Stromal cell of bone marrow (primary cell): ENCODE measurements around the gene USH2A.

Experiments used
- DNase-seq: peaks from one replicate; pipeline ENCODE4 v3.0.0-alpha.2; 2012; ENCODE audit warnings: low read depth

USH2A gene

GRCh38 chr1:215926670-215927069 is 496.6 kb downstream of the USH2A start:
- DNase-seq: no peak

DNA sequence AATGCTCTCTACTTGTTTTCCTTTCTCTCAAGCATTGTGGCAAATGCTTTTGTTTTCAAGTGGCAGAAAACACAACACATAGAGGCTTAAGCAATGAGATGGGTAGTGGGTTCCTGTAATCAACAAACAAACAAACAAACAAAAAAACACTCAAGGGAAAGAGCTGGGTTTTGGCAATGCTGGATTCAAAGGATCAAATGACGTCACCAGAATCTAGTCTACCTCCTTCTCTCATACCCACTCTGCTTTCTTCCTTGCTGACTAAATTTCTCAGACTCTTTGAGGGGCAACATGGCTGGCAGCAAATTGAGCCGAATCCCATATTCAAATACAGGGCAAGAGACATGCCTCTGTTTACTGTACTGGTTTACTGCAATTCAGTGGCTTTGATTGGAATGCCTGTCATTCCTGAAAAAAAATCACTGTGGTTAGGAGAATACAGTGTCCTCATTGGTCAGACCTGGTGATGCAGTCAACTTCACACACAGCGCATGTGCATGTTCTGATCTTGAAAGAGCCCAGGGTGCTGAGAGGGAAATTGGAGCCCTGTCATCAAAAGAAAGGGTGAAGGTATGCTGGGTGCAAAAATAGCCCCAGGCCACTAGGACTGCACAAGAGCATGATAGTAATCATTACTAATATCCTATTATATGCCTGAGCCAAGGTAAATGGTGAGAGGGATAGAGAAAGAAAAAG is 500.0 kb downstream of the USH2A start:
- no peak for DNase-seq

DNA sequence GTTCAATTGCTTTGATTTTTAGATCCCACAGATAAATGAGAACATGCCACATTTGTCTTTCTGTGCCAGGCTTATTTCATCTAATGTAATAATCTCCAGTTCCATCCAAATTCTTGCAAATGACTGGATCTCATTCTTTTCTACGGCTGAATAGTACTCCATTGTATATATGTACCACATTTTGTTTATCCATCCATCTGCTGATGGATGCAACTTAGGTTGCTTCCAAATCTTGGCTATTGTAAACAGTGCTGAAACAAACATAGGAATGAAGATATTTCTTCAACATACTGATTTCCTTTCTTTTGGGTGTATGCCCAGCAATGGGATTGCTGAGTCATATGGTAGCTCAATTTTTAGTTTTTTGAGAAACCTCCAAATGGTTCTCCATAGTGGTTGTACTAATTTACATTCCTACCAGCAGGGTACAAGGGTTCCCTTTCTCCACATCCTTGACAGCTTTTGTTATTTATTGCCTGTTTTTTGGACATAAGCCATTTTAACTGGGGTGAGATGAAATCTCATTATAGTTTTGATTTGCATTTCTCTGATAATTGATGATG is 511.8 kb downstream of the USH2A start:
- no peak for DNase-seq

- DNase-seq: peak; percentile 21
These were observed 517.6 kb downstream of the USH2A start for GRCh38 chr1:215905493-215906115.

DNA sequence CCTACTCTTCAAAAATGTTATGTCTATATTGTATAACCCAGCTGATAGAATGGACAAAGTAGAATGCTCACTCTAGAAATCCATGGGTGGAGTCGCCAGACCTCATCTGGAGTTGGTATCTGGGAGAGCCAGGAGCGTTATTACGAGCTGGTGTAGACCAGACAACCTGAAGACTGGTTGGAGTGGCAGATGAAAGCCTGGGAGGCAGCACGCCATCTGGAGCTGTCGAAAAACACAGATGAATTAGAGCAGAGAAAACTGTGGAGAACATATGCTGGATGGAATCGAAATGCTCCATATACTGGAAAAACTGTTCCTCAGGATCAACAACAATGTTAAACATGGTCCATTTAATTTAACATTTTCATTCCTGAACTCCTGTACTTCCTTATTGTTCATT is 522.6 kb downstream of the USH2A start:
- DNase-seq: no peak

- no peak for DNase-seq
These were observed 523.3 kb downstream of the USH2A start for GRCh38 chr1:215899901-215900300.

DNA sequence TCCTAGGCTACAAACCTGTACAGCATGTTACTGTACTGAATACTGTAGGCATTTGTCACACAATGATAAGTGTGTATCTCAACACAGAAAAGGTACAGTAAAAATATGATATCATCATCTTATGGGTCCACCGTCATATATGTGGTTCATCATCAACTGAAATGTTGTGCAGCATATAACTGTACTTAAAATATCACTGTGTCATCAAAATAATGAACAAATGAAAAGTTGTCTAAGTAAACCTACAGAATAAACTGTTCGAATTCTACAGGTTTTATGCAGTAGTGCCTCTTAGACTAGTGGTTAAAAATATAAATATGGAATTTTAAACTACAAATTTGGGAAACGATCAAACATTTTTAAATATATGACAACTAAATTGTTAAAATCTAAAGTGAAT is 527.4 kb downstream of the USH2A start:
- DNase-seq: no peak

GRCh38 chr1:215895276-215895675 is 528.0 kb downstream of the USH2A start:
- DNase-seq: no peak

GRCh38 chr1:215894617-215895016 is 528.6 kb downstream of the USH2A start:
- no peak for DNase-seq

DNA sequence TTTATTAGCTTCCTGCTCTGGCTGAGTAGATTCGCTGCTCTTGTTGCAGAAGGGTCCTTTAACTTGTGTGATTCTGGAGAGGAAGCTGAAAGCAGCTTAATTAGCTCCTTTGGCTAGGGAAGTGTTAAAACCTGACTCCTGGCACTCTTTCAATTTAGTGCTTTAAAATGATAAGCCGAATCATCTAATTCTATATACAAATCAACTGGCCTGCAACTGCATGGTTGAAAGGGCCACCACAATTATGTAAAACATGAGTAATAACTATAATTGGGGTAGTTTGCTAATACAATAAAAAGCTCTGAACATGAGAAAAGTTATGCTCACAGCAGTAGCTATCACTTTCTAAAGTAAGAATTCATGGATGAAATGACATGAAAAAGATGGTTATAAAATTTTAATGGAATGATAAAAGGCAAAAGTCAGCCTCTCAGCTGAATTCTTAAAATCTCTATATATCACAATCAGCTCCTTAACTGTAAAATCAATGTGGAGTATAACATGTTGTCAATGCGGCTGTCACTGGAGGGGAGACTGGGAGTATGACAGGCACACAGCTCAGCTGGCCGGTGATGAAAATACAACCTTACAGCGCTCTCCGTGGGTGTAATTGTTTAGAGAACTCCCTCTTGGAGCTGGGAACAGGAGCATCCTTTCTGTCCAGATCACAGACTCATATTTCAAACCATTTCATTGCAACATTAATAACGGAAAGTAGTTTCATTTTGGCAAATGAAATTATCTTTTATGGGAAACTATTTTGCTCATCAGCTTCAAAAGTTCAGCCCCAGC is 531.8 kb downstream of the USH2A start:
- no peak for DNase-seq

DNA sequence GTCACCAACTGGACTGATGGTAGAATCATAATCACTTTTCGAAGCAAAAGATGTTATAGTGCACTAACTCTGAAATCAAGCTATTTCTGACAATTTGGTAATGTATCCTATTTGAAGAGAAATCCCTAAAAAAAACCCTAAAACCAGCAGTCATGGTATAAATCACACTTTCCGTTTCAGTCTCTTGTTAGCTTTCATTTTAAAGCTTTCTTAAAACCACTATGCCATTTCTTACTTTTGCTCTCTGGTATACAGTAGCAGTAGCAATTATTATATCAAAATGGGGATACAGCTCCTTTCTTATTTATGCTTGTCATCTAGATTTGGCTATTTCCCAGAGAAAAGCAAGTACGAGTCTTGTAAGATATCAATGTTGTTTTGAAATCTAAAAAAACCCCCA is 532.8 kb downstream of the USH2A start:
- no peak for DNase-seq

GRCh38 chr1:215889871-215890270 is 533.4 kb downstream of the USH2A start:
- no peak for DNase-seq

DNA sequence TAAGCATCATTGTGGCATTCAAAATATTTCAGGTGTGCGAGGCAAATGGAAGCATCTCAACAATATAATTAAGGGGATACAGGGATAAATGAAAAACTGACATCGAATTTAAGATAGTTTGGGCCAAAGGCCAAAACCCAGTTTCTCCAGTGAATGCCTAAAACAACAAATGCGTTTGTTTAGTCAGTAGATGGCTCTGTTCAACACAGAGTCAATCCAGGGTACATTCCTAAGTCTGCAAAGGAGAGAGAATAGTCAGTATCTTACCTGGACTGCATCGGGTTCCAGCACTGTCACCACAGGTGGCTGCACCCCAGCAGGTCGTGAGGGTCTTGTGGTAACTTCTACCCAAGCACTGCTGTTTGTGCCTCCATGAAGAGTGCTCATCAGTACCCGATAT is 535.1 kb downstream of the USH2A start:
- no peak for DNase-seq

- DNase-seq: no peak
These were observed 535.6 kb downstream of the USH2A start for GRCh38 chr1:215887627-215888026.

- DNase-seq: no peak
These were observed 540.2 kb downstream of the USH2A start for GRCh38 chr1:215883004-215883403.

GRCh38 chr1:215878843-215879242 is 544.4 kb downstream of the USH2A start:
- DNase-seq: no peak

GRCh38 chr1:215878128-215878527 is 545.1 kb downstream of the USH2A start:
- peak; percentile 16 for DNase-seq

- DNase-seq: no peak
These were observed 545.7 kb downstream of the USH2A start for GRCh38 chr1:215877452-215877951.

DNA sequence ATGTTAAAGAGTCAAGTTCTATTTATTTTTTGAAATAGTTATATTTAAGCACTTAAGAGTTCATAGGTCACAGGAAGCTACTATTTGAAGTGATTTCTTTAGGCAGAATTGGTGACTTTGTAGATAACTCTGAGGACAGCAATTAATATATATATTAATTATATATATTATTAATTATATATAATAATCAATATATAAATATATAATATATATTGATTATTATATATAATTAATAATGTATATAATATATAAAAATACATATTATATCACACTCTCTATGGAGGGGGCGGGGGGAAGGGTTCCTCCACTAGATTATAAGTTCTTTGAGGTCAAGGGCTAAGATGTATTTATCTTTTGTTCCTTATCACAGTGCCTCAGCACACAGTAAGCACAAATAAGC is 547.5 kb downstream of the USH2A start:
- no peak for DNase-seq

DNA sequence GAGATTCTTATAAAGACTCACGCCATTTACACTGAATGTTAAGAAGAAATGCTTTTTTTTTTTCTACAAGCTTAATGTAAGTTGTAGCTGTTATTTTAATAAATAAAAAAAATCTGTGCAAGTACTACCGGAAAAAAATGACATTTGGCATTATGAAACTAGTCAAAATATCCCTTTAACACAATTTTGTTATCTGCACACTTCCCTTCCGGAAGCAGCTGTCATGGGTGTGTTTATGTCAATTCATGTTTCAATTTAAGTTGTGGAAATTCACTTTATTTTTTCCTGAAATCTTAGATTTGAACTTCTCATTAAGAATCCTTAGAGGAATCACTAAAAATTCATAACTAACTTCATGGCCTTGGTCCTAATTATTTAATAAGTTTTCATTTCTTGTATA is 548.0 kb downstream of the USH2A start:
- DNase-seq: no peak

GRCh38 chr1:215872658-215873057 is 550.6 kb downstream of the USH2A start:
- no peak for DNase-seq

- DNase-seq: no peak
These were observed 554.7 kb downstream of the USH2A start for GRCh38 chr1:215868500-215868899.

DNA sequence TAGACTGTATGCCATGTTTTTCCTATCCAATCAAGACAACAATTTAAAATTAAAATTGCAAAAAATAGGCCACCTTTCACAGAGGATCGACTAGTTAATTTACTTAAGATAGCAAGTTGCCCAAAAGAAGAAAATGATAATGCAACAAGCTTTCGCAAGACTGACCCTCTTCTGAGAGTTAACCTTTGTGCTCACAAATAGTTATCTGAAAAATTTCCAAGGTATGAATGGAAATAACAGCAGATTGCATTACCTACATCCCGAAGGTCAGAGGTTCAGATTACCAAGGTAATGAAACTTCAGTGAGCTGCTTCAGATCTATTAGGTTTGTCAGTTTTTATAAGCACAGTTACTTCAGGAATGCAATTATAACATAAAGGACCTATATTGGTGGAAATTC is 558.2 kb downstream of the USH2A start:
- no peak for DNase-seq
